Transverse colon (tissue), 4 donors: ENCODE data around the gene CHMP6. TPM values are rescaled to one million over a fixed set of nuclear protein-coding genes. Genes with fewer than 3 reads are reported as not detected.
A peak's percentile ranks its signal among the peaks of the same experiment; 100 is the strongest.

ENCODE experiments used
- DNase-seq: peaks from one replicate; pipeline ENCODE4 v3.0.0-alpha.2; 2019
- H3K27ac ChIP-seq, 4 donors: fragments of 200-600 bp; sonication (generic); 2 replicates each; pipeline ENCODE4 v1.5.1; 2016 to 2018; ENCODE audit warnings: inconsistent platforms in 4 of 4
- H3K27me3 ChIP-seq: fragments of 200-600 bp; sonication (generic); 2 replicates; pipeline ENCODE4 v1.5.1; 2017; ENCODE audit warnings: inconsistent platforms
- H3K36me3 ChIP-seq, 4 donors: fragments of 200-600 bp; sonication (generic); 2 replicates each; pipeline ENCODE4 v1.5.1; 2017 to 2019; ENCODE audit warnings: inconsistent platforms in 4 of 4
- H3K4me1 ChIP-seq, 4 donors: fragments of 200-600 bp; sonication (generic); 2 replicates each; pipeline ENCODE4 v1.5.1; 2017 to 2020; ENCODE audit warnings: inconsistent platforms in 4 of 4
- H3K4me3 ChIP-seq, 4 donors: fragments of 200-600 bp; sonication (generic); 1 replicate in 1 of 4; 2 replicates in 3 of 4; pipeline versions ENCODE4 v1.5.1 to v1.6.1; 2017 to 2019; ENCODE audit warnings: inconsistent platforms in 4 of 4
- H3K9me3 ChIP-seq, 2 donors: fragments of 200-600 bp; sonication (generic); 2 replicates each; pipeline ENCODE4 v1.5.1; 2017 to 2019; ENCODE audit warnings: inconsistent platforms in 2 of 2
- CTCF ChIP-seq, 5 experiments: fragments of 200-600 bp in 3 of 5; fragments of 450-650 bp in 2 of 5; sonication (generic) in 3 of 5; IDR thresholded peaks; 1 replicate in 2 of 5; 2 replicates in 3 of 5; pipeline ENCODE4 v1.5.1; 2016 to 2017; ENCODE audit warnings: antibody characterized with exemption in 5 of 5, inconsistent platforms in 3 of 5, mild to moderate bottlenecking in 2 of 5, moderate library complexity in 1 of 5
- EP300 ChIP-seq: sonication (generic); formaldehyde crosslinking; IDR thresholded peaks from one replicate; pipeline ENCODE4 v1.6.1; 2017; ENCODE audit warnings: antibody characterized with exemption, low read depth
- POLR2A ChIP-seq: fragments of 450-650 bp; IDR thresholded peaks from one replicate; pipeline ENCODE4 v1.6.1; 2016; ENCODE audit warnings: antibody characterized with exemption, mild to moderate bottlenecking, moderate library complexity
- POLR2AphosphoS5 ChIP-seq, 3 donors: sonication (generic); formaldehyde crosslinking; IDR thresholded peaks; one replicate each; pipeline ENCODE4 v1.6.1; 2016; ENCODE audit warnings: antibody characterized with exemption in 3 of 3
- WGBS, 2 donors: methylation state at CpG; one replicate each; pipeline ENCODE4 v1.1.5; 2018; ENCODE audit warnings: low coverage in 1 of 2; 5-methylcytosine and 5-hydroxymethylcytosine counted together
- in situ Hi-C, 4 donors: fragments of 200-750 bp; cut with MboI; loops; one replicate each; pipeline versions ENCODE4 v1.15.0 to v1.15.1; 2017; ENCODE audit warnings: low sequenced_read_pairs in 3 of 4, low pct_ligation_motif_present in 1 of 4, low pct_unique_long_range_greater_than_20kb in 1 of 4
- intact Hi-C: fragments of 100-400 bp; cut with DNase I; formaldehyde crosslinking; loops from one replicate; pipeline ENCODE4 v1.15.1; 2023; ENCODE audit warnings: low total_unique reads
- total RNA-seq, 4 donors: library from RNA; depleted of rRNA; stranded (reverse); fragments of >200 nt; gene quantifications; one replicate each; pipeline ENCODE4 v1.1.0, GENCODE V29; 2016

Gene CHMP6
- total RNA-seq, 4 donors from 2014 or later = 38.6 to 107 (median 41.7) TPM

GRCh38 chr17:81039096-81039495 lies 47.5 kb downstream of the CHMP6 start:
- in situ Hi-C loops = no loop called here
- Histone ChIP-seq H3K4me1 (peaks cover 16 to 64% (median 38%) of the 10 kb centered on the region in 4 donors), H3K4me3 (no peak overlapping the region), H3K27ac (peak overlapping the region in 1 of 4 donors; percentile 76), H3K36me3 (no peaks in the 10 kb centered on the region), H3K27me3 (no peaks in the 10 kb centered on the region), H3K9me3 (no peaks in the 10 kb centered on the region)
- no peak for TF ChIP-seq POLR2AphosphoS5 (IDR thresholded peaks at IDR 0.05)
- TF ChIP-seq POLR2A = no peak
- TF ChIP-seq EP300 = no peak
- TF ChIP-seq CTCF (IDR thresholded peaks at IDR 0.05) = no peak
- intact Hi-C loops = no loop called here
- DNase-seq = no peak
- WGBS, 2 donors = 87 to 100% methylated on average over 1 to 11 of the region's 16 CpGs

- intact Hi-C loops = no loop called here
- WGBS, 2 donors = 69% methylated on average over 25 of the region's 28 CpGs; no CpG with 5 or more reads in 1 of the 2 donors
- H3K4me3 ChIP-seq = no peak overlapping the region
- peak overlapping the region in 3 of 4 donors; percentile 16 to 36 (median 21) for H3K27ac ChIP-seq
- H3K9me3 ChIP-seq = no peaks in the 10 kb centered on the region
- in situ Hi-C loops = no loop called here
- H3K36me3 ChIP-seq = no peaks in the 10 kb centered on the region
- TF ChIP-seq POLR2AphosphoS5 (IDR thresholded peaks at IDR 0.05) (no peak), CTCF (IDR thresholded peaks at IDR 0.05) (no peak), POLR2A (no peak)
- no peak for DNase-seq
- H3K4me1 ChIP-seq = peaks cover 22 to 72% (median 47%) of the 10 kb centered on the region in 4 donors
- H3K27me3 ChIP-seq = no peaks in the 10 kb centered on the region
Observed at GRCh38 chr17:81039854-81040758, 48.5 kb downstream of the CHMP6 start.

- no peaks in the 10 kb centered on the region for H3K36me3 ChIP-seq
- intact Hi-C loops = no loop called here
- H3K27me3 ChIP-seq = no peaks in the 10 kb centered on the region
- H3K9me3 ChIP-seq = no peaks in the 10 kb centered on the region
- H3K4me3 ChIP-seq = no peak overlapping the region
- no peak for DNase-seq
- peaks cover 29 to 77% (median 53%) of the 10 kb centered on the region in 4 donors for H3K4me1 ChIP-seq
- in situ Hi-C loops = no loop called here
- peak overlapping the region in 3 of 4 donors; percentile 8 to 36 (median 16) for H3K27ac ChIP-seq
- 53% methylated on average over 6 of the region's 6 CpGs; no CpG with 5 or more reads in 1 of the 2 donors for WGBS, 2 donors
- peak in 3 of 5 experiments; percentile 14 to 26 (median 14) for TF ChIP-seq CTCF (IDR thresholded peaks at IDR 0.05)
- TF ChIP-seq POLR2AphosphoS5 (IDR thresholded peaks at IDR 0.05) = no peak
Observed at GRCh38 chr17:81040791-81041337, 49.2 kb downstream of the CHMP6 start.

- no peaks in the 10 kb centered on the region for H3K27me3 ChIP-seq
- no peaks in the 10 kb centered on the region for H3K36me3 ChIP-seq
- WGBS, 2 donors = 91% methylated on average over 9 of the region's 9 CpGs; no CpG with 5 or more reads in 1 of the 2 donors
- intact Hi-C loops = no loop called here
- H3K4me1 ChIP-seq = peaks cover 33 to 63% (median 49%) of the 10 kb centered on the region in 4 donors
- no peak for TF ChIP-seq EP300
- TF ChIP-seq CTCF (IDR thresholded peaks at IDR 0.05) = no peak
- no peak for TF ChIP-seq POLR2AphosphoS5 (IDR thresholded peaks at IDR 0.05)
- no peak for TF ChIP-seq POLR2A
- DNase-seq = no peak
- no peak overlapping the region for H3K27ac ChIP-seq
- H3K9me3 ChIP-seq = no peaks in the 10 kb centered on the region
- in situ Hi-C loops = no loop called here
- no peak overlapping the region for H3K4me3 ChIP-seq
Observed at GRCh38 chr17:81042606-81043005, 51.0 kb downstream of the CHMP6 start.
